DMS 273 treated with DMSO at 0.1 percent for 48 hours (cell line): ENCODE measurements around the gene CD22.
"Not testable (repeated sequence)": the region's sequence is repeated elsewhere in the genome, so short reads cannot be mapped to it uniquely, and the experiment has no call there.

ENCODE experiments used
- DNase-seq: peaks from one replicate; lab custom pipeline; 2025; lab: John Stamatoyannopoulos, UW

Gene CD22

GRCh38 chr19:35359395-35359794, 30.4 kb downstream of the CD22 start:
- DNase-seq: not testable (repeated sequence)

GRCh38 chr19:35360081-35360480, 31.1 kb downstream of the CD22 start:
- not testable (repeated sequence) for DNase-seq

- DNase-seq: no peak
Measured at GRCh38 chr19:35360880-35361420, 32.0 kb downstream of the CD22 start.

GRCh38 chr19:35362261-35363000, 33.4 kb downstream of the CD22 start:
- DNase-seq: no peak

- DNase-seq: no peak
Measured at GRCh38 chr19:35363001-35363590, 34.1 kb downstream of the CD22 start.

GRCh38 chr19:35363711-35364425, 34.9 kb downstream of the CD22 start:
- no peak for DNase-seq

- no peak for DNase-seq
Measured at GRCh38 chr19:35365303-35365702, 36.3 kb downstream of the CD22 start.

- no peak for DNase-seq
Measured at GRCh38 chr19:35368378-35368777, 39.4 kb downstream of the CD22 start.

- no peak for DNase-seq
Measured at GRCh38 chr19:35369522-35369921, 40.5 kb downstream of the CD22 start.

GRCh38 chr19:35370722-35371121, 41.7 kb downstream of the CD22 start, which contains the start of gene GPR42:
Gene GPR42, plus strand, starts transcription at chr19:35371068. Its CDS starts 292 bp downstream, at chr19:35371360.
- DNase-seq: no peak

GRCh38 chr19:35373492-35373891, 44.5 kb downstream of the CD22 start:
- DNase-seq: no peak

- not testable (repeated sequence) for DNase-seq
Measured at GRCh38 chr19:35374031-35374430, 45.0 kb downstream of the CD22 start.

- DNase-seq: no peak
Measured at GRCh38 chr19:35375505-35376307, 46.7 kb downstream of the CD22 start.

- no peak for DNase-seq
Measured at GRCh38 chr19:35377656-35378055, 48.7 kb downstream of the CD22 start.

- no peak for DNase-seq
Measured at GRCh38 chr19:35378356-35378755, 49.4 kb downstream of the CD22 start.

GRCh38 chr19:35379545-35379944, 50.6 kb downstream of the CD22 start:
- not testable (repeated sequence) for DNase-seq

- no peak for DNase-seq
Measured at GRCh38 chr19:35379992-35380391, 51.0 kb downstream of the CD22 start.

- no peak for DNase-seq
Measured at GRCh38 chr19:35380450-35381124, 51.6 kb downstream of the CD22 start.

- DNase-seq: no peak
Measured at GRCh38 chr19:35381318-35381717, 52.3 kb downstream of the CD22 start.

- DNase-seq: no peak
Measured at GRCh38 chr19:35381926-35382325, 52.9 kb downstream of the CD22 start.

GRCh38 chr19:35383536-35383935, 54.5 kb downstream of the CD22 start:
- no peak for DNase-seq
